ENCODE results near the gene PNLDC1. TPM values are rescaled to one million over a fixed set of nuclear protein-coding genes. Genes with fewer than 3 reads are reported as not detected.
A peak's percentile ranks its signal among the peaks of the same experiment; 100 is the strongest.

The PNLDC1 gene
- total and polyA plus RNA-seq, 9 of the 15 experiments (the other 6 are each of a cell fraction or from before 2014, with no cell fraction given), result 0.12 TPM; not detected in 8

- Histone ChIP-seq H3K9ac (ENCODE audit: insufficient read depth in 1 of 2, low read depth in 2 of 2, low read length in 2 of 2) (peak overlapping the region; percentile 87 to 93), H3K9me3 (replicated peaks; ENCODE audit: control insufficient read depth, insufficient read depth, low read depth, low read length) (no peaks in the 10 kb centered on the region), H3K79me2 (ENCODE audit: control insufficient read depth, insufficient read depth, low read length) (peaks cover 28% of the 10 kb centered on the region), H3K4me2 (ENCODE audit: insufficient read depth, low read length) (peak overlapping the region; percentile 98), H3K4me1 (replicated peaks in 1 of 2; ENCODE audit: control insufficient read depth in 2 of 2, insufficient read depth in 2 of 2, low read length in 2 of 2) (peaks cover 16 to 26% of the 10 kb centered on the region in 2 experiments; a peak in 4 of 5 replicates), H3K27ac (ENCODE audit: extremely low read depth, low read depth, low read length) (peak overlapping the region; percentile 87), H2AFZ (ENCODE audit: low read depth, low read length) (peak overlapping the region; percentile 79), H3K4me3 (peak overlapping the region; percentile 66), H3K36me3 (ENCODE audit: control insufficient read depth, insufficient read depth, low read length) (peaks cover 65% of the 10 kb centered on the region), H4K20me1 (replicated peaks; ENCODE audit: control insufficient read depth, insufficient read depth, low read length) (no peaks in the 10 kb centered on the region), H3K27me3 (ENCODE audit: control insufficient read depth in 2 of 2, insufficient read depth in 2 of 2, low read length in 2 of 2) (no peaks in the 10 kb centered on the region), H3K9me1 (ENCODE audit: control insufficient read depth, insufficient read depth, low read length) (no peaks in the 10 kb centered on the region)
- FAIRE-seq, result peak; percentile 65
- WGBS (ENCODE audit: insufficient coverage, low coverage, missing lambda C conversion rate), result under 1% methylated on average over 37 of the region's 45 CpGs
- ChIA-PET POLR2A (interaction anchor here (0.6 to 2.3 kb wide), 17 partner anchors 9 to 267 kb away, joined by 3 to 14 read pairs (median 5); partner anchors contain the start of genes SOD2, TCP1 and WTAP), CTCF (ENCODE audit: low intra/inter-chr PET ratio) (no interaction called here)
- ATAC-seq, result peak; percentile 3
- TSS peak; percentile 89 for BruUV-seq (replicated peaks)
- in situ Hi-C loops (cut with MboI), result no loop called here
- intact Hi-C loops (cut with micrococcal nuclease), result loop anchor here (2.0 kb wide), 2 partner anchors 28 to 68 kb away; partner anchors contain the start of genes SOD2 and TCP1
- peak in 3 of 4 experiments; percentile 21 to 52 (median 30) for DNase-seq (ENCODE audit: extremely low read depth in 1 of 4, low spot score in 3 of 4)
- TF ChIP-seq ZBTB7A (IDR thresholded peaks at IDR 0.05; ENCODE audit: borderline replicate concordance, control insufficient read depth, low read depth, low read length) (peak; percentile 50; the same call in 1 of the 2 replicates), POLR2G (IDR thresholded peaks at IDR 0.05; ENCODE audit: low read depth, low read length) (no peak), TCF7L2 (IDR thresholded peaks at IDR 0.05; ENCODE audit: low read depth, low read length) (no peak), ZC3H8 (IDR thresholded peaks at IDR 0.05) (no peak), NR2C1 (IDR thresholded peaks at IDR 0.05) (no peak), NR2C1 (tag; IDR thresholded peaks at IDR 0.05) (no peak), HES1 (IDR thresholded peaks at IDR 0.05; ENCODE audit: low read depth) (no peak), MXI1 (IDR thresholded peaks at IDR 0.05; ENCODE audit: low read depth, low read length) (no peak), JUNB (CRISPR knock-in tag; conservative IDR thresholded peaks at IDR 0.05) (no peak), ZNF740 (CRISPR knock-in tag; IDR thresholded peaks at IDR 0.05) (peak; percentile 41; the same call in 1 of the 2 replicates), ZNF740 (tag; IDR thresholded peaks at IDR 0.05) (no peak), POLR2H (tag; IDR thresholded peaks at IDR 0.05; ENCODE audit: low read depth) (0 out of 2 replicates have a peak, but pooled peaks have one; percentile 53), ZFX (CRISPR knock-in tag; IDR thresholded peaks at IDR 0.05) (peak; percentile 74), ZNF655 (CRISPR knock-in tag; IDR thresholded peaks at IDR 0.05) (no peak), SIN3A (IDR thresholded peaks at IDR 0.05; ENCODE audit: borderline replicate concordance in 2 of 2, control insufficient read depth in 1 of 2, low read depth in 2 of 2, low read length in 2 of 2) (0 out of 4 replicates have a peak, but pooled peaks of 1 of the 2 experiments have one; percentile 6), FOSL1 (tag; conservative IDR thresholded peaks at IDR 0.05) (no peak), E2F1 (CRISPR knock-in tag; IDR thresholded peaks at IDR 0.05) (0 out of 2 replicates have a peak, but pooled peaks have one; percentile 58)
These were observed 38.8 kb upstream of the PNLDC1 start for GRCh38 chr6:159761129-159761872.
